Memory B cell (primary cell): ENCODE measurements around the gene COL1A1.
A peak's percentile ranks its signal among the peaks of the same experiment; 100 is the strongest.

Experiments used
- ATAC-seq: fragments of 150-1000 bp; cut with Tn5 transposase; 2 replicates; pipeline ENCODE4 v1.10.0; 2021; ENCODE audit warnings: low read depth, mild to moderate bottlenecking, moderate library complexity
- DNase-seq, 2 donors: peaks; one replicate each; pipeline ENCODE4 v3.0.0; 2022; ENCODE audit warnings: low spot score in 2 of 2
- H3K27ac Mint-ChIP-seq: one replicate; pipeline ENCODE4 v1.8.0; 2022; ENCODE audit warnings: mild to moderate bottlenecking, moderate library complexity, mixed read lengths
- H3K27me3 Mint-ChIP-seq: one replicate; pipeline ENCODE4 v1.8.0; 2022; ENCODE audit warnings: mixed read lengths
- H3K36me3 Mint-ChIP-seq: one replicate; pipeline ENCODE4 v1.8.0; 2022; ENCODE audit warnings: mild to moderate bottlenecking, mixed read lengths
- H3K4me1 Mint-ChIP-seq: one replicate; pipeline ENCODE4 v1.8.0; 2022; ENCODE audit warnings: mixed read lengths
- H3K4me3 Mint-ChIP-seq: one replicate; pipeline ENCODE4 v1.8.0; 2022; ENCODE audit warnings: mild to moderate bottlenecking, moderate library complexity, mixed read lengths
- H3K9me3 Mint-ChIP-seq: one replicate; pipeline ENCODE4 v1.8.0; 2022; ENCODE audit warnings: mixed read lengths

The COL1A1 gene

GRCh38 chr17:50199211-50199802, 2.1 kb downstream of the COL1A1 start:
- Mint-ChIP-seq H3K4me3 (no peak overlapping the region), H3K9me3 (no peaks in the 10 kb centered on the region), H3K27me3 (peaks cover 26% of the 10 kb centered on the region), H3K36me3 (no peaks in the 10 kb centered on the region), H3K27ac (no peak overlapping the region), H3K4me1 (peaks cover 7% of the 10 kb centered on the region)
- peak in 1 of 2 donors; percentile 38 for DNase-seq
- ATAC-seq: no peak

GRCh38 chr17:50198026-50198669, 3.3 kb downstream of the COL1A1 start:
- Mint-ChIP-seq H3K36me3 (no peaks in the 10 kb centered on the region), H3K4me3 (no peak overlapping the region), H3K4me1 (peaks cover 7% of the 10 kb centered on the region), H3K9me3 (no peaks in the 10 kb centered on the region), H3K27ac (peak overlapping the region; percentile 62), H3K27me3 (peaks cover 28% of the 10 kb centered on the region)
- peak; percentile 54 to 60 for DNase-seq
- ATAC-seq: peak; percentile 10

GRCh38 chr17:50196826-50197225, 4.6 kb downstream of the COL1A1 start:
- ATAC-seq (no peak), DNase-seq (no peak)
- H3K27ac Mint-ChIP-seq: peak overlapping the region; percentile 21
- H3K36me3 Mint-ChIP-seq: no peaks in the 10 kb centered on the region
- H3K27me3 Mint-ChIP-seq: peaks cover 16% of the 10 kb centered on the region
- no peaks in the 10 kb centered on the region for H3K9me3 Mint-ChIP-seq
- H3K4me1 Mint-ChIP-seq: peaks cover 7% of the 10 kb centered on the region
- no peak overlapping the region for H3K4me3 Mint-ChIP-seq

- DNase-seq (no peak), ATAC-seq (no peak)
- Mint-ChIP-seq H3K27ac (peak overlapping the region; percentile 55), H3K9me3 (no peaks in the 10 kb centered on the region), H3K36me3 (no peaks in the 10 kb centered on the region), H3K4me1 (peaks cover 5% of the 10 kb centered on the region), H3K27me3 (peaks cover 13% of the 10 kb centered on the region), H3K4me3 (no peak overlapping the region)
Observed at GRCh38 chr17:50196036-50196435, 5.4 kb downstream of the COL1A1 start.

GRCh38 chr17:50194934-50195865, 6.2 kb downstream of the COL1A1 start:
- Mint-ChIP-seq H3K36me3 (no peaks in the 10 kb centered on the region), H3K27me3 (peaks cover 10% of the 10 kb centered on the region), H3K4me1 (no peaks in the 10 kb centered on the region), H3K4me3 (no peak overlapping the region), H3K9me3 (no peaks in the 10 kb centered on the region), H3K27ac (peak overlapping the region; percentile 55)
- no peak for ATAC-seq
- DNase-seq: no peak

GRCh38 chr17:50194140-50194933, 7.1 kb downstream of the COL1A1 start:
- Mint-ChIP-seq H3K4me1 (no peaks in the 10 kb centered on the region), H3K27ac (peak overlapping the region; percentile 14), H3K9me3 (no peaks in the 10 kb centered on the region), H3K27me3 (peaks cover 11% of the 10 kb centered on the region), H3K36me3 (no peaks in the 10 kb centered on the region), H3K4me3 (no peak overlapping the region)
- DNase-seq: no peak
- ATAC-seq: no peak

GRCh38 chr17:50192618-50193291, 8.7 kb downstream of the COL1A1 start:
- no peaks in the 10 kb centered on the region for H3K4me1 Mint-ChIP-seq
- no peak for DNase-seq
- no peak overlapping the region for H3K4me3 Mint-ChIP-seq
- H3K9me3 Mint-ChIP-seq: no peaks in the 10 kb centered on the region
- H3K27ac Mint-ChIP-seq: no peak overlapping the region
- peaks cover 7% of the 10 kb centered on the region for H3K27me3 Mint-ChIP-seq
- no peaks in the 10 kb centered on the region for H3K36me3 Mint-ChIP-seq
- ATAC-seq: peak; percentile 67

GRCh38 chr17:50192144-50192617, 9.2 kb downstream of the COL1A1 start:
- no peaks in the 10 kb centered on the region for H3K4me1 Mint-ChIP-seq
- no peak for ATAC-seq
- peaks cover 6% of the 10 kb centered on the region for H3K27me3 Mint-ChIP-seq
- no peak for DNase-seq
- H3K4me3 Mint-ChIP-seq: no peak overlapping the region
- no peaks in the 10 kb centered on the region for H3K9me3 Mint-ChIP-seq
- no peaks in the 10 kb centered on the region for H3K36me3 Mint-ChIP-seq
- no peak overlapping the region for H3K27ac Mint-ChIP-seq

GRCh38 chr17:50191359-50192143, 9.9 kb downstream of the COL1A1 start:
- Mint-ChIP-seq H3K4me3 (no peak overlapping the region), H3K27ac (no peak overlapping the region), H3K36me3 (no peaks in the 10 kb centered on the region), H3K9me3 (no peaks in the 10 kb centered on the region), H3K4me1 (no peaks in the 10 kb centered on the region), H3K27me3 (peaks cover 6% of the 10 kb centered on the region)
- ATAC-seq (no peak), DNase-seq (no peak)

GRCh38 chr17:50190603-50191358, 10.7 kb downstream of the COL1A1 start:
- Mint-ChIP-seq H3K27me3 (peaks cover 6% of the 10 kb centered on the region), H3K36me3 (no peaks in the 10 kb centered on the region), H3K4me1 (peaks cover 2% of the 10 kb centered on the region), H3K27ac (no peak overlapping the region), H3K9me3 (no peaks in the 10 kb centered on the region), H3K4me3 (no peak overlapping the region)
- ATAC-seq (no peak), DNase-seq (no peak)

GRCh38 chr17:50190293-50190602, 11.2 kb downstream of the COL1A1 start:
- ATAC-seq (no peak), DNase-seq (no peak)
- no peaks in the 10 kb centered on the region for H3K9me3 Mint-ChIP-seq
- peaks cover 6% of the 10 kb centered on the region for H3K27me3 Mint-ChIP-seq
- no peak overlapping the region for H3K27ac Mint-ChIP-seq
- H3K36me3 Mint-ChIP-seq: no peaks in the 10 kb centered on the region
- no peak overlapping the region for H3K4me3 Mint-ChIP-seq
- peaks cover 6% of the 10 kb centered on the region for H3K4me1 Mint-ChIP-seq

- no peak overlapping the region for H3K27ac Mint-ChIP-seq
- no peak for DNase-seq
- no peak for ATAC-seq
Observed at GRCh38 chr17:50189550-50190292, 11.7 kb downstream of the COL1A1 start.

More at GRCh38 chr17:50189550-50190292, 11.7 kb downstream of the COL1A1 start:
- Mint-ChIP-seq H3K36me3 (no peaks in the 10 kb centered on the region), H3K4me3 (no peak overlapping the region), H3K9me3 (no peaks in the 10 kb centered on the region), H3K27me3 (peaks cover 6% of the 10 kb centered on the region), H3K4me1 (peaks cover 10% of the 10 kb centered on the region)
